SU-DHL-6 (cell line): Measurements from ENCODE around the gene CCDC110.

Experiments used
- H2AFZ ChIP-seq: fragments of 200-600 bp; sonication (generic); 2 replicates; pipeline ENCODE4 v1.6.1; 2014; ENCODE audit warnings: low read depth, mild to moderate bottlenecking, moderate library complexity, mixed read lengths, antibody characterized with exemption, low read length; ENCODE audit not compliant: severe bottlenecking
- H3F3A ChIP-seq: fragments of 200-600 bp; shearing (Covaris generic); 2 replicates; pipeline ENCODE4 v1.6.0; 2016; ENCODE audit warnings: antibody characterized with exemption, mild to moderate bottlenecking; ENCODE audit not compliant: insufficient read depth
- H3K27ac ChIP-seq: fragments of 200-600 bp; sonication (generic); 2 replicates; pipeline ENCODE4 v1.5.1; 2016; ENCODE audit warnings: low read depth, mild to moderate bottlenecking, low read length, moderate library complexity, mixed read lengths
- H3K27me3 ChIP-seq: fragments of 200-600 bp; sonication (generic), shearing (Covaris generic); 2 replicates; pipeline ENCODE4 v1.6.0; 2014; ENCODE audit warnings: mild to moderate bottlenecking, low read length
- H3K36me3 ChIP-seq: fragments of 200-600 bp; sonication (generic); 2 replicates; pipeline ENCODE4 v1.6.1; 2014; ENCODE audit warnings: mild to moderate bottlenecking, low read length, mixed read lengths
- H3K4me2 ChIP-seq: fragments of 300-600, 200-600 bp; shearing (Covaris generic), sonication (generic); 2 replicates; pipeline ENCODE4 v1.6.0; 2014; ENCODE audit warnings: low read length, low read depth, mild to moderate bottlenecking; ENCODE audit not compliant: poor library complexity, severe bottlenecking
- H3K4me3 ChIP-seq: fragments of 200-600 bp; sonication (generic); 2 replicates; pipeline ENCODE4 v1.5.1; 2014; ENCODE audit warnings: antibody characterized with exemption, low read length, mild to moderate bottlenecking, mixed read lengths; ENCODE audit not compliant: insufficient read depth, poor library complexity, severe bottlenecking
- H3K79me2 ChIP-seq: fragments of 200-600 bp; sonication (generic); 2 replicates; pipeline ENCODE4 v1.6.1; 2014; ENCODE audit warnings: mild to moderate bottlenecking, low read length, moderate library complexity; ENCODE audit not compliant: insufficient read depth
- H3K9ac ChIP-seq: fragments of 200-600 bp; sonication (generic); 2 replicates; pipeline ENCODE4 v1.7.0; 2014; ENCODE audit warnings: mild to moderate bottlenecking, low read length
- H3K9me2 ChIP-seq: fragments of 200-600 bp; sonication (generic); replicated peaks from 2 replicates; pipeline ENCODE4 v1.6.1; 2014; ENCODE audit warnings: low read length; ENCODE audit not compliant: insufficient read depth
- H3K9me3 ChIP-seq: fragments of 200-600 bp; sonication (generic); 2 replicates; pipeline ENCODE4 v1.6.1; 2014; ENCODE audit warnings: low read length, mixed read lengths; ENCODE audit not compliant: insufficient read depth
- H4K20me1 ChIP-seq: fragments of 200-600 bp; sonication (generic); 2 replicates; pipeline ENCODE4 v1.6.1; 2014; ENCODE audit warnings: low read depth, mild to moderate bottlenecking, antibody characterized with exemption, low read length, moderate library complexity, mixed read lengths
- CTCF ChIP-seq: fragments of 200-600 bp; sonication (generic); IDR thresholded peaks from one replicate; pipeline ENCODE4 v1.5.1; 2017; ENCODE audit warnings: antibody characterized with exemption, mild to moderate bottlenecking, low read length, moderate library complexity; ENCODE audit not compliant: insufficient read depth, poor library complexity, severe bottlenecking
- EZH2phosphoT487 ChIP-seq: fragments of 200-600 bp; sonication (generic), shearing (Covaris generic); conservative IDR thresholded peaks from 2 replicates; pipeline ENCODE4 v1.6.1; 2018; ENCODE audit warnings: mild to moderate bottlenecking, antibody characterized with exemption, low read length, moderate library complexity, mixed read lengths

The CCDC110 gene

GRCh38 chr4:185472103-185472542, 590 bp upstream of the CCDC110 start:
- H3K9me2 ChIP-seq = no peaks in the 10 kb centered on the region
- TF ChIP-seq CTCF (no peak), EZH2phosphoT487 (no peak)
- H4K20me1 ChIP-seq = no peaks in the 10 kb centered on the region
- H2AFZ ChIP-seq = no peak overlapping the region
- no peaks in the 10 kb centered on the region for H3K9me3 ChIP-seq
- H3K79me2 ChIP-seq = peaks cover 52% of the 10 kb centered on the region
- H3K4me2 ChIP-seq = peak overlapping the region; percentile 98
- H3K36me3 ChIP-seq = peaks cover 5% of the 10 kb centered on the region; the same call in 1 of the 2 replicates
- peaks cover 53% of the 10 kb centered on the region for H3F3A ChIP-seq
- H3K27me3 ChIP-seq = no peaks in the 10 kb centered on the region
- H3K27ac ChIP-seq = peak overlapping the region; percentile 96
- H3K9ac ChIP-seq = peak overlapping the region; percentile 100
- peak overlapping the region; percentile 97 for H3K4me3 ChIP-seq

DNA sequence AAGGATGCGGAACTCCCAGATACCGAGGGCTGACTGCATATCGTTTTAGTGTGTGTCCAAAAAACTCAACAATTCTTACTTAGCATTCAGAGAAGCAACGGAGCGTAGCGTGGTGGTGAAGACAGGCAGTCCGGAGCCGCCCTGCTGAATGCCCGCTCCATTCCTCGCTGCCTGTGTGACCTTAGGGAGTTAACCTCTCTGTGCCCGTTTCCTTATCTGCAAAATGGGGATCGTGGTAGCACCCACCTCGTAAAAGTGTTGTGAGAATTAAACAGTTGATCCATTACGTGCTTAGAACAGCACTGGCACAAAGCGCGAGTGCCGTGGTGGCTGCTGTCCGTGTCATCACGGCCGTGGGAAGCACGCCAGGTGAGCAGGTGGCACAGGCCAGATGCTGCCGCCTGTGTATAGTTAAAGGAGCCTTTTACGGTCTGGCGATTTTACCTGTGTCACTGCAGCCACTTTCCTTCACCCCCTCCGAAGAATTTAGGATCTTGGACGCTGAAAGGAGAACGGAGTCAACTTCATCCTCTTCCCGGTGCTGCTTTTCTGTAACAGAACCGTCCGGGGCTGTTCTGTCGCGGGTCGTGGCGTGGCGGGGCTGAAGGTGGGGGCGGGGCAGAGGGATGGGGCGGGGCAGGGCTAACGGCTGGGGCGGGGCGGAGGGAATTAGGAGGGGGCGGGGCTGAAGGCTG, 885 bp downstream of the CCDC110 start:
- Histone ChIP-seq H3K27me3 (no peaks in the 10 kb centered on the region), H3K36me3 (peaks cover 5% of the 10 kb centered on the region; the same call in 1 of the 2 replicates), H3K9me2 (no peaks in the 10 kb centered on the region), H3F3A (peaks cover 47% of the 10 kb centered on the region), H3K4me2 (peak overlapping the region; percentile 97), H3K27ac (peak overlapping the region; percentile 80), H3K4me3 (peak overlapping the region; percentile 66), H2AFZ (no peak overlapping the region), H3K79me2 (peaks cover 56% of the 10 kb centered on the region), H3K9ac (peak overlapping the region; percentile 64), H4K20me1 (no peaks in the 10 kb centered on the region), H3K9me3 (no peaks in the 10 kb centered on the region)
- TF ChIP-seq CTCF (no peak), EZH2phosphoT487 (no peak)

DNA sequence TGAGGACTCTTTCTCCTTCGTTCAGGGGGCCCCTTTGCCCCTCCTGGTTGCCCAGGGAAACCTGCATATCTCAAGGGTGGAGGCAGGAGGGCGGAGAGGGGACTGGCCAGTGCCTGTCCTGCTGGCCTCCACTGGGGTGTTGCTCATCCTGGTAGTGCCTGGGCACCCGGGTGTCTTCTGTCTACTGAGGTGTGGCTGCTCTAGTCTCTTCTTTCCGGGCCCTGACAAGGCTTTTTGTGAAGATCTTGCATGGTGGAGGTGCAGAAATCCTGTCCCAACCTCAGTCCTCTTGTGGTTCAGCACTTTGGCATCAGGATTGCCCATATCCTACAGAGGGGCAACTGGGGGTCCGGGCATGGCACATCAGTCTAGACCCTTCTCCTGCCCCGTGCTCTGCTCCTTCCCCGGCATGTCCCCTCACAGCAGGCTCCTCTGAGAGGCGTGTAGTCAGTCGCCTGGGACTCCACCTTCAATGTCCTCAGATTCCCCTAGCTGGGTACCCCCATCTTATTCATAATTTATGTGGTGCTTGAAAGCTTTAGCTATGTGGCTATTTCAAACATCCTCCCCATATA, 1.9 kb downstream of the CCDC110 start:
- Histone ChIP-seq H3K9me2 (no peaks in the 10 kb centered on the region), H3K4me2 (peak overlapping the region; percentile 97), H3K9ac (peak overlapping the region; percentile 64), H3K27ac (peak overlapping the region; percentile 80), H3K79me2 (peaks cover 51% of the 10 kb centered on the region), H3K36me3 (peaks cover 5% of the 10 kb centered on the region; the same call in 1 of the 2 replicates), H3K27me3 (no peaks in the 10 kb centered on the region), H3F3A (peaks cover 41% of the 10 kb centered on the region), H4K20me1 (no peaks in the 10 kb centered on the region), H2AFZ (no peak overlapping the region), H3K9me3 (no peaks in the 10 kb centered on the region), H3K4me3 (peak overlapping the region; percentile 66)
- no peak for TF ChIP-seq CTCF
- TF ChIP-seq EZH2phosphoT487 = no peak
